Right lobe of liver (tissue), 6 donors: ENCODE results near the gene EPYC. TPM values are rescaled to one million over a fixed set of nuclear protein-coding genes. Genes with fewer than 3 reads are reported as not detected.

Experiments used
- ATAC-seq, 4 donors: fragments of 200-7000 bp; cut with Tn5 transposase; one replicate each; pipeline ENCODE4 v1.9.1; 2020; ENCODE audit warnings: mild to moderate bottlenecking in 4 of 4, moderate library complexity in 4 of 4
- DNase-seq, 3 donors: peaks; one replicate each; pipeline ENCODE4 v3.0.0-alpha.2; 2020
- H3K27ac ChIP-seq, 3 donors: fragments of 200-600 bp; one replicate each; pipeline ENCODE4 v1.8.0; 2022
- H3K27me3 ChIP-seq, 2 donors: fragments of 200-600 bp; one replicate each; pipeline ENCODE4 v1.8.0; 2022
- H3K36me3 ChIP-seq, 4 donors: fragments of 200-600 bp; sonication (generic) in 1 of 4; one replicate each; pipeline versions ENCODE4 v1.5.1 to v1.8.0; 2017 to 2022; ENCODE audit warnings: control low read depth in 1 of 4
- H3K4me1 ChIP-seq, 4 donors: fragments of 200-600 bp; sonication (generic) in 1 of 4; one replicate each; pipeline versions ENCODE4 v1.5.1 to v1.8.0; 2017 to 2022; ENCODE audit warnings: control low read depth in 1 of 4
- H3K4me3 ChIP-seq, 3 donors: fragments of 200-600 bp; one replicate each; pipeline ENCODE4 v1.8.0; 2022
- H3K9me3 ChIP-seq, 4 donors: fragments of 200-600 bp; sonication (generic) in 1 of 4; one replicate each; pipeline versions ENCODE4 v1.5.1 to v1.8.0; 2017 to 2022; ENCODE audit warnings: control low read depth in 1 of 4
- POLR2A ChIP-seq: fragments of 450-650 bp; IDR thresholded peaks from one replicate; pipeline ENCODE4 v1.6.1; 2017; ENCODE audit warnings: antibody characterized with exemption, mild to moderate bottlenecking
- WGBS: methylation state at CpG from one replicate; pipeline ENCODE4 v1.1.6; 2018; ENCODE audit warnings: low coverage, low lambda C conversion rate; ENCODE audit not compliant: insufficient coverage; ENCODE audit errors: missing lambda C conversion rate; 5-methylcytosine and 5-hydroxymethylcytosine counted together
- intact Hi-C, 2 donors: fragments of 100-400 bp; cut with DNase I; formaldehyde crosslinking; loops; one replicate each; pipeline versions ENCODE4 v1.11.2 to v1.14.1; 2022
- total RNA-seq, 6 experiments: library from RNA; depleted of rRNA in 2 of 6; stranded (reverse); fragments of >200 nt in 2 of 6; fragmentation: NEBNext Ultra II Directional in 3 of 6; extraction: Animal tissue kit (Norgen Biotek cat#: 25700) in 3 of 6; gene quantifications; one replicate each; pipeline versions ENCODE4 v1.1.0 to v1.2.4, GENCODE V29; 2016 to 2023
- TF ChIP-seq, protein P1 (sequence below), 4 donors: fragments of 200-600 bp in 3 of 4; fragments of 450-650 bp in 1 of 4; IDR thresholded peaks; one replicate each; pipeline versions ENCODE4 v1.5.1 to v1.8.0; 2016 to 2022; ENCODE audit warnings: antibody characterized with exemption in 4 of 4, mild to moderate bottlenecking in 2 of 4
- donor health status: DM: no; HTN: yes; CAD: no.
- donor health status: DM: no; HTN: no; CAD: no.
- donor health status: DM: no; HTN: no; CAD: no.
- donor health status: DM: no; HTN: yes; CAD: no.
- donor health status: DM: no; HTN: yes; CAD: no.

EPYC gene
- total RNA-seq, 6 experiments from 2014 or later, result not detected

DNA sequence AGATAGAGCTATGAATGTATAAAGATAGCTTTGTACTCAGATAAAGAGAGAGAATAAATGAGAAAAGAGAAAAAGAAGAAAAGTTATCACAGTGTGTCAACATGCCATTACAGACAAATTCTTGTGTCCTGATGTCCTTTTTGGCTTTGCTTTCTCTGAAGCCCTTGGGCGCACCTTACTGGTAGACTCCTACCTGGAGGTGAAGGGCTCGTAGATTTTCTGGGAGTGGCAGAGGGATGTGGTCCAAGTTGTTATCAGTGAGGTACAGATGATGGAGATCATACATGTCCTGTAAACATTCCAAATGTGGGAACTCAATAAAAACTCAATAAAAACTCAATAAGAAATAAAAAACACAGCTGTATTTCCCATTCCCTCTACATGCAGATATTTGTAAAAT is 34.9 kb downstream of the EPYC start:
- TF ChIP-seq, protein P1, sequence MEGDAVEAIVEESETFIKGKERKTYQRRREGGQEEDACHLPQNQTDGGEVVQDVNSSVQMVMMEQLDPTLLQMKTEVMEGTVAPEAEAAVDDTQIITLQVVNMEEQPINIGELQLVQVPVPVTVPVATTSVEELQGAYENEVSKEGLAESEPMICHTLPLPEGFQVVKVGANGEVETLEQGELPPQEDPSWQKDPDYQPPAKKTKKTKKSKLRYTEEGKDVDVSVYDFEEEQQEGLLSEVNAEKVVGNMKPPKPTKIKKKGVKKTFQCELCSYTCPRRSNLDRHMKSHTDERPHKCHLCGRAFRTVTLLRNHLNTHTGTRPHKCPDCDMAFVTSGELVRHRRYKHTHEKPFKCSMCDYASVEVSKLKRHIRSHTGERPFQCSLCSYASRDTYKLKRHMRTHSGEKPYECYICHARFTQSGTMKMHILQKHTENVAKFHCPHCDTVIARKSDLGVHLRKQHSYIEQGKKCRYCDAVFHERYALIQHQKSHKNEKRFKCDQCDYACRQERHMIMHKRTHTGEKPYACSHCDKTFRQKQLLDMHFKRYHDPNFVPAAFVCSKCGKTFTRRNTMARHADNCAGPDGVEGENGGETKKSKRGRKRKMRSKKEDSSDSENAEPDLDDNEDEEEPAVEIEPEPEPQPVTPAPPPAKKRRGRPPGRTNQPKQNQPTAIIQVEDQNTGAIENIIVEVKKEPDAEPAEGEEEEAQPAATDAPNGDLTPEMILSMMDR (IDR thresholded peaks at IDR 0.05), result no peak
- Histone ChIP-seq H3K36me3 (no peaks in the 10 kb centered on the region), H3K27ac (no peak overlapping the region), H3K4me1 (no peaks in the 10 kb centered on the region), H3K4me3 (no peak overlapping the region), H3K9me3 (no peaks in the 10 kb centered on the region), H3K27me3 (no peaks in the 10 kb centered on the region)
- intact Hi-C loops, result no loop called here
- ATAC-seq (no peak), DNase-seq (no peak)
- WGBS, result 85% methylated on average over 2 of the region's 2 CpGs

DNA sequence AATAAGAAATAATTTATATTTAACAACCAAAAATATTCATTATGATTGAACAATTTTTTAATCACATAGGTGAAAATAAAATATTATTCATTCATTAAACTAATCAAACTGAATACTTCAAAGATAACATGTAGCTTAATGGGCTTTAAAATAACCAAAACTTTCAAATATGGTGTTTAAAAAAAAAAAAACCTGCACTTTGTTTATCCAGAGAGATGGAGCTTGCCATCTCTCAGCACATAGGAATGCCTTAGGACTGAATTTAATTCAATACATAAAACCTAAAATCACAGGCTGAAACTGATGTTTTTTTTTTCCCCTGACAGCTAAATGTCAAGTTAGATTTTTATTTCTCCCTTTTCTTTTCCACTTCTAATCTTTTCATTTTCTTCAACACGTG is 35.4 kb downstream of the EPYC start:
- TF ChIP-seq, protein P1 (IDR thresholded peaks at IDR 0.05), result no peak
- TF ChIP-seq POLR2A, result no peak
- Histone ChIP-seq H3K9me3 (no peaks in the 10 kb centered on the region), H3K36me3 (no peaks in the 10 kb centered on the region), H3K27me3 (no peaks in the 10 kb centered on the region), H3K4me3 (no peak overlapping the region), H3K4me1 (no peaks in the 10 kb centered on the region), H3K27ac (no peak overlapping the region)
- WGBS, result 0% methylated on average over 1 of the region's 1 CpG
- intact Hi-C loops, result no loop called here
- ATAC-seq (no peak), DNase-seq (no peak)

DNA sequence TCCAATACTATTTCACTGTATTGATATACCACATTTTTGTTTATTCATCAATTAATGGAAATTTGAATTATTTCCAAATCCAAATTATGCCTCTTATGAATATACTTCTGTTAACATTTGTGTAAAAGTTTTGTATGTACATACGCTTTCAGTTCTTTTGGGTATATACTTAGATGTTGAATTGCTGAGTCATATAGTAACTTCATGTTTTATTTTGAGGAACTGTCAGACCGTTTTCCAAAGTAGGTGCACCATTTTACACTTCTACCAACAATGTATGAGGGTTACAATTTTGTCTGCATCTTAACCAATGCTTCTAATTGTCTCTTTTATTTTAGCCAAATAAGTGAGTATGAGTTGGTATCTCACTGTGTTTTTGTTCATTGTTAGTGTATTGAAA is 39.6 kb downstream of the EPYC start:
- no peaks in the 10 kb centered on the region for H3K27me3 ChIP-seq
- TF ChIP-seq, protein P1 (IDR thresholded peaks at IDR 0.05), result no peak
- TF ChIP-seq POLR2A, result no peak
- no peak overlapping the region for H3K27ac ChIP-seq
- DNase-seq, result no peak
- 70% methylated on average over 2 of the region's 2 CpGs for WGBS
- ATAC-seq, result no peak
- intact Hi-C loops, result no loop called here
- no peaks in the 10 kb centered on the region for H3K36me3 ChIP-seq
- H3K4me3 ChIP-seq, result no peak overlapping the region
- H3K4me1 ChIP-seq, result no peaks in the 10 kb centered on the region
- no peaks in the 10 kb centered on the region for H3K9me3 ChIP-seq

DNA sequence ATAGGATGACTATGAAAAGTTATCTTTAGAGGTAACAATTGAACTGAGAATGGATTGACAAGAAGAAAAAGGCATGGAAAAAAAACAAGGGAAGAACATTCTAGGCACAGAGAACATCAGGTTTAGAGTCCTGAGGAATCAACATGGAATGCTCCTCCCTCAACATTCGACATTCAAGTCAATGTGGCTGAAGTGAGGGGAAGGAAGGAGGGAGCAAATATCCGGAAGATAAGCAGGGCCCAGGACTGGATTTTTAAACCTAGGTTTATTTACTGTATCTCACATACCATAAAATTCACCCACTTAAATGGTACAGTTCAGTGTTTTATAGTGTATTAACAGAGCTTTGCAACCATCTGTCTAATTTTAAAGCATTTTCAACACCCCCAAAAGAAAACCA is 40.2 kb downstream of the EPYC start:
- Histone ChIP-seq H3K9me3 (no peaks in the 10 kb centered on the region), H3K4me3 (no peak overlapping the region), H3K27me3 (no peaks in the 10 kb centered on the region), H3K27ac (no peak overlapping the region), H3K4me1 (no peaks in the 10 kb centered on the region), H3K36me3 (no peaks in the 10 kb centered on the region)
- no peak for ATAC-seq
- TF ChIP-seq, protein P1 (IDR thresholded peaks at IDR 0.05), result no peak
- no peak for TF ChIP-seq POLR2A
- intact Hi-C loops, result no loop called here
- 34% methylated on average over 2 of the region's 2 CpGs for WGBS
- no peak for DNase-seq

DNA sequence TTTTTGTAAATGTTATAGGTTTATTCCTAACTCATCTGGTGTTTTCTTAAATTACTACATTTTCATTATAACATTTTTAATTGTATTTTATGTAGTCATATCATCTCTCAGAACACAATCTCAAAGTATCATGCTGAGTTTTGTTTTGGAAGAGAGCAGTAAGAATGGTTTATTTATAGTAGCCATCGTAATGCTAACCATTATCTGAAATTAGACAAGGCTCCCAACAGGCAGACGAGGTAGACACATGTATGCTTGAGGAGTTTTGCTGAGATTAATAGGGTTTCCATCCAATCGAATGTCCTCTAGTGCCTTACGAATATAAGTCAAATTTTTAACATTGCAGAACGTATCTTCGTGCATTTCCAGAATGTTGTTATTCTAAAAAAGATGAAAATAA is 40.8 kb downstream of the EPYC start:
- no peak for TF ChIP-seq POLR2A
- TF ChIP-seq, protein P1 (IDR thresholded peaks at IDR 0.05), result no peak
- Histone ChIP-seq H3K4me1 (no peaks in the 10 kb centered on the region), H3K27me3 (no peaks in the 10 kb centered on the region), H3K4me3 (no peak overlapping the region), H3K36me3 (no peaks in the 10 kb centered on the region), H3K9me3 (no peaks in the 10 kb centered on the region), H3K27ac (no peak overlapping the region)
- WGBS, result 67% methylated on average over 6 of the region's 6 CpGs
- intact Hi-C loops, result no loop called here
- ATAC-seq, result no peak
- no peak for DNase-seq
